ENCODE results near the gene SMIM38.

SMIM38 gene

DNA sequence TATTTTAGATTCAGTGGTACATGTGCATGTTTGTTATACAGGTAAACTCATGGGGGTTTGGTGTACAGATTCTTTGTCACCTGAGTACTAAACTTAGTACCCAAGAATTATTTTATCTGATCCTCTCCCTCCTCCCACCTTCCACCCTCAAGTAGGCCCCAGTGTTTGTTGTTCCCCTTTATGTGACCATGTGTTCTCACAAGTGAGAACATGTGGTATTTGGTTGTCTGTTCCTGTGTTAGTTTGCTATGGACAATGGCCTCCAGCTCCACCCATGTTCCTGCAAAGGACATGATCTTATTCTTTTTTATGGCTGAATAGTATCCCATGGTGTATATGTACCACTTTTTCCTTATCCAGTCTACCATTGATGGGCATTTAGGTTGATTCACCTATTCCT, 6.8 kb downstream of the SMIM38 start:
- no peak for DNase-seq

DNA sequence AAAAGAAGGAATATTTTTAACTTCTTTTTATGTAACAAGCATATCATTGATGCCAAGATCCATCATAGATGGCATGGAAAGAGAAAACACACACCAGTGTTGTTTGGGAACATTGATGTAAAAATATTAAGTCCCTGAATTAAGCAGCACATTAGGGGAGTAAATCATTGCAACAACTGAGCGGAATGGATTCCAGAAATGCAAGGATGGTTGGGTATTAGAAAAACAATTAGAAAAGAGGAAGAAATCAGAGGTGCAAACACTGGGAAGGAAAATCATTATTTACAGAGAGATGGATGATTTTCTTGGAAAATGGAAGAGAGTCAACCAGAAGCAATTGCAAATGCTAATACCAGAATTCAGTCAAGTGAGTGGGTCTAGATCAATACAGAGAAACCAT, 8.1 kb downstream of the SMIM38 start:
- no peak for DNase-seq

DNA sequence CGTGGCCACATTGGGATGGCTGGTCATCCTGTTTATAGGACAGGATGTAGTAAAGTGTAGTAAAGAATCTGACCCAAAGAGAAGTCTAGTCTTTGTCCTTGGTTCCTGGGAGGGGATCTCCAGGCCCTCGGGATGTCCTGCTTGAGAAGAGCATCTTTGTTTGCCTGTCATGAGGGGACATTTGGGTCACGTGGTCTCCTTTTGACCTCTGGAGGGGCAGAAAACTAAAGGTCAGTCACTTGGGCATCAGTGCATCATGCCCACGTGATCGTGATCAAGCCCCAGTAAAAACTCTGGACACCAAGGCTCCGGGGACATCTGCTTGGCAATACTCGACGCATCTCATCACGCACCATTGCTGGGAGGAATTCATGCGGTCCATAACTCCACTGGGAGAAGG, 9.1 kb downstream of the SMIM38 start:
- DNase-seq = no peak

DNA sequence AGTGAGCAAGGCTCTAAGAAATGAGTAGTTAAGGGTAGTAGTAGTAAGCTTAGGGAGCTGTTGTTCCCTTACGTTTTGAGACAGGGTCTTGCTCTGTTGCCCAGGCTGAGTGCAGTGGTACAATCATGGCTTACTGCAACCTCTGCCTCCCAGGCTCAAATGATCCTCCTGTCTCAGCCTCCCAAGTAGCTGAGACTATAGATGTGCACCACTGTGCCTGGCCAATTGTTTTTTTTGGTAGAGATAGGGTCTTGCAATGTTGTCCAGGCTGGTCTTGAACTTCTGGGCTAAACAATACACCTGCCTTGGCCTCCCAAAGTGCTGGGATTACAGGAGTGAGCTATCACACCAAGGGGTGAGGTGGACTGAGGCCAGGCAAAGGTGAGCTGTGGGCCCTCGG, 10.0 kb downstream of the SMIM38 start:
- DNase-seq = no peak

DNA sequence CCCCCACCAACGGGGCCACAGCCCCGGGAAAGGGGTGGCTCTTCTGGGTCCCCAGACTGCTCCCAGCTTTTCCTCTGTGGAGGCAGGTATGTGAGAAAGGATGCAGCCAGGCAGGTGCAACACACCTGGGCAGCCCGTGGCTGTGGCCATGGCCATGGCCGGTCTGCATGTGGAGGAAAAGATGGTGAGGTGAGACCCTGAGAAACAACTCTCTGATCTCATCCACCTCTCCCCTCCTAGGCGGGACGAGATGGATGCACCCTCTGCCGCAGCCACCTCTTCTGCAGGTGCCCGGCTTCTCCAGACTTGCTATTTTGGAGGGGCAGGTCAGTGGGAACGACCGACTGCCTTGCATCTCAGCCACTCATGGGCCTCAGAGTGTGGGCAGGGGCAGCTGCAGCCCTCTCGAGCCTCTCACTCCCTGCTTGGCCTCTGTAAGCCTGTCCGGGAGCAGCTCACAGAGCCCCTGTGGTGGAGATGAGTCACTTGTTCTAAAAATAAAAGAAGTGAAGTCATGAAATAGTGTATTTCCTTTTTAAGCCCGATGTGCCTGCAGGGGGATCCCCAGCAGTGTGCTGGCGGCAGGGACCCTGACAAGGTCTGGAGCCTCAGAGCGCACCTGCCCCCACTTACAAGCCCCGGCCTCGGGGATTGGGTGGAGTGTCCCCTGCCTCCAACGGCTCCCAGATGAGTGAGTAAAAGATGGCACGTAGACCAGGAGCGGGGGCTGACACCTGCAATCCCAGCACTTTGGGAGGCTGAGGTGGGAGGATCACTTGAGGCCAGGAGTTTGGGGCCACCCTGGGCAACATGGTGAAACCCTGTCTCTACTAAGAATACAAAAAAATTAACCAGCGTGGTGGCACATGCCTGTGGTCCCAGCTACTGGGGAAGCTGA, 10.7 kb downstream of the SMIM38 start:
- DNase-seq = peak; percentile 18

DNA sequence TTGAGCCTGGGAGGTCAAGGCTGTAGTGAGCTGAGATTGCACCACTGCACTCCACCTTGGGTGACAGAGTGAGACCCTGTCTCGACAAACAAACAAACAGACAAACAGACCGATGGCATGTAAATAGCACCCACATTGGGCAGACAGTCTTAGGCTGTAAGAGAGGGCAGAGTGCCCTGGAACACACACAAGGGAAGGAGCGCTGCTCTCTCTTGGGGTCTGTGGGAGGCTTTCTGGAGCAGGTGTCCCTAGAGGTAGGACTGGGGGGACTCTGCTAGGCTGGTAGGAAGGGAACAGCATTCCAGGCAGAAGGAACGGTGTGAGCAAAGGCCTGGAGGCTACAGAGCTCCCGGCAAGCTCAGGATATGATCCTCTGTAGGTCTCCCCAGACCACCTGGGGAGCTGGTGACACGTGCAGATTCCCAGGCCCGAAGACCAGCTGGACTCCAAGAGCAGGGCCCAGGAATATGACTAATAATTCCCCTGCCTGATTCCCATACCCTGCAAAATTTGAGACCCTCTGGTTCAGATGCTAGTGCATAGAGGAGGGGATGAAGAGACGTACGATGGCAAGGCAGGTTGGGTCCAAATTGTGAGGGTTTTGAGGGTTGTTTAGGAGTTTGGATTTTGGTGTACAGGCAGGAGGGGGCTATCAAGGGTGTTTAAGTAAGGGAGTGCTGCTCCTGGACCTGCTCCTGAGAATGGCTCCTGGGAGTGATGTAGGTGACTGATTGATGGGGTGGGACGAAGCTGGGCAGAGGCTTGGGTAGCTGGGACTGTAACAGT, 11.6 kb downstream of the SMIM38 start:
- DNase-seq = no peak

DNA sequence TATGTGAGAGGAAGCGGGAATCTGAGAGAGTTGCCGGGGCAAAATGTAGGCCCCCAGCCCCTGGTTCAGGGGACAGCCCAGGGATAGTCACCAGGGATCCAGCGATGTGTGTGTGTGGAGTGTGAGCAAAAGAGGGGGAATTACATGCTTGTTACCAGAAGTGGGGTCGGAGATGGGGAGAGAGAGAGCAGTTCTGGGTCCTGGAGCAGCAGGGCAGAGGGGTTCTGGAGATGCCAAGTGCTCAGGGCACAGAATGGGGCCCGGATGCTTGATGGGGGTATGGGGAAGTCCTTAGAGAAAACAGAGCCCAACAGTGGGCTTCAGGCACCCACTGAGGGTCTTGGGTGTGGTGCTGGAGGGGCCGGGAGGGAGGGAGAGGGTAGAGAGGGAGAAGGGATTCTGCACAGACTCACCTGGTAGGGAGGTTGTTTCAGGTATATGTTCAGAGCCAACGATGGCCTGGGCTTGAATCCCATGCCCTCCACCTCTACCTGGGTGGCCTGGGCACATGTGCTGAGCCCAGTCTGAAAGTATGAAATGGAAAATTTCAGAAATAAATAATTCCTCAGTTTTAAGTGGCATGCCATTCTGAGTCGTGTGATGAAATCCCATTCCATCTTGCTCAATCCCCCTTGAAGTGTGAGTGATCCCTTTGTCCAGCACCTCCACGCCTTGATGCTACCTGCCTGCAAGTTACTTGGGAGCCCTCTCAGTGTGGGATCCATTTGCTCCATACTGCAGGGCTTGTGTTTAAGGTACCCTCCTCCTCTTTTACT, 12.4 kb downstream of the SMIM38 start:
- DNase-seq = no peak

DNA sequence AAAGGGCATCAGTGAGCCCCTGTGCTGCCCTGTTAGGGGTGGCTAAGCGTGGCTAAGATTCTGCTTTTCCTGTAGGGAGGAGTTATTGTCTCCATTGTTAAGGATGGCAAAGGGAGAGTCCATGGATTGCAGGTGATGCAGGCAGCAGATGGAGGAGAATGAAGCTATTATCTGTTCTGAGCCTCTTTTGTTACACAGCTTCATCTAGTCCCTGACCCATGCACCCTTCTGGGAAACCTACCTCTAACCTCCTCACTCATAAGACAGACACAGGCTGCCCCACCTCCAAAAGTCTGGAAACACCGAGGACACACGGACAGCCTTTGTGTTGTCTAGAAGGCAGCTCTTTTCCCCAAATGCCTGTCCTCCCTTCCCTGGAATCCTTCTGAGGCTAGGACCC, 13.7 kb downstream of the SMIM38 start:
- no peak for DNase-seq

DNA sequence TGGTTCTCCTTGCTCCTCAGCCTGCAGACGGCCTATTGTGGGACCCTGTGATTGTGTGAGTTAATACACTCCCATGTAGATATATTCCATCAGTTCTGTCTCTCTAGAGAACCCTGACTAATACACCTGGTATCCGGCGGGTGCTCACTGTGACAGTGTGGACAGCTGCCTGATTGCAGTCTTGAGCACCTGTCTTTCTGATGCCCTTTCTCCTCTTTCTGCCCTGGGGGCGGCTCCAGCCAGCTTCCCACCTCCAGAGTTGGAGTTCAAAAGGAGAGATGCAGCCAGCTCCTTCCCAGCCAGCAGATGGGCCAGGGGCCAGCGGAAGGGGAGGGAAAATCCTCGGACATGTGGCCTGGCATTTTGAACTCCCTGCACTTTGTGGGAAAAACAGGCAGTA, 15.0 kb downstream of the SMIM38 start:
- no peak for DNase-seq

DNA sequence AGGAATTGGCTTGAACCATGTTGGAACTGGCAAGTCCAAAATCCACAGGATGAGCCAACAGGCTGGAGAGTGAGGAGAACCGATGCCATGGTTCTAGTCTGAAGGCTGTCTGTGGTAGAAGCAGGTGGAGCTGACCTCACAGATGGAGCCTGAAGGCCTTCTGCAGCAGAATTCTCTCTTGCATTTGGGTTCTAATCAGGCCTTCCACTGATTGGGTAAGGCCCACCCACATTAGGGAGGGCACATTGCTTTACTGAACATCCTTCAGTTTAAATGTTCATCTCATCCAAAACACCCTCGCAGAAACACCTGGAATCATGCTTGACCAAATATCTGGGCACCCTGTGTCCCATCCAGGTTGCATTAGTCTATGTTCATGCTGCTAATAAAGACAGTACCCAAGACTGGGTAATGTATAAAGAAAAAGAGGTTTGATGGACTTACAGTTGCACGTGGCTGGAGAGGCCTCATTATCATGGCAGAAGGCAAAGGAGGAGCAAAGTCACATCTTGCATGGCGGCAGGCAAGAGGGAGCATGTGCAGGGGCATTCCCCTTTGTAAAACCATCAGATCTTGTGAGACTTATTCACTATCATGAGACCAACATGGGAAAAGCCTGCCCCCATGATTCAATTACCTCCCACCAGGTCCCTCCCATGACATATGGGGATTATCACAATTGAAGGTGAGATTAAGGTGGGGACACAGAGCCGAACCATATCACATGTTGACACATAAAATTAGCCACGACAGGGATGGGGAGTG, 15.9 kb downstream of the SMIM38 start:
- DNase-seq = no peak

DNA sequence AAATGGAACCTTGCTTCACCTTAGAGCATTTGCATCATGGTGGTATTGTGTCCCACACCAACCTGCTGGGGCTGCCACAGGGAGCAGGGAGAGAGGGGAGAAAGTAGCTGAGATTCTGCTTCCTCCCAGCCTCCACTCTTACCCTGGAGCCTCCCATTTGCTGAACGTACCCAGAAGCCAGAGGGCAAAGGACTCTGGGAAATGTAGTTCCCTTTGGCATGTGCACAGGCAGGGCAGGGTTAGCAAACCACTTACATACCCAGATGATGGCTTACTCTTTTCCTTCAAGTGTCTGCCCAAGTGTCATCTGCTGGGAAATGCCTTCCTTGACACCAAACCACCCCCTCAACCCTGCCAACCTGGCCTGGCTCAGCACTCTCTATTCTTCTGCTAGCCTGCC, 16.9 kb downstream of the SMIM38 start:
- DNase-seq = no peak

DNA sequence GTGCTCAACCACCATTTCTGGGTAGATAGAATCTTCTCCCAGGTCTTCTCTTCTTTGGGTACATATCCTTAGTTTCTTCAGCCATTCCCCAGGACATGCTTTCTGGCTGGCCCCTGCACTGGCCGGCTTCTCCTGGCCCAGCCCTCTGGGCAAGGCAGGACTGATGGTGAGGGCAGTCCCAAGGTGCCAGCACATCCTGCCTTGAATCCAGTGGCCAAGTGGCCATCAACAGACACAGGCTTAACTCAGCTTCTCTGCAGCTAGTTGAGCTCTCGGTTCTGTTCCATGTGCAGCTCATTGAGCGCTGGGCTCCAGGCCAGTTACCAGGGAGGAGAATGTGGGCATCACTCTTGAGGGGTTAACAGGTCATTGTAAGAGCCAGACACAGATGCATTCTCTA, 17.6 kb downstream of the SMIM38 start:
- DNase-seq = no peak

DNA sequence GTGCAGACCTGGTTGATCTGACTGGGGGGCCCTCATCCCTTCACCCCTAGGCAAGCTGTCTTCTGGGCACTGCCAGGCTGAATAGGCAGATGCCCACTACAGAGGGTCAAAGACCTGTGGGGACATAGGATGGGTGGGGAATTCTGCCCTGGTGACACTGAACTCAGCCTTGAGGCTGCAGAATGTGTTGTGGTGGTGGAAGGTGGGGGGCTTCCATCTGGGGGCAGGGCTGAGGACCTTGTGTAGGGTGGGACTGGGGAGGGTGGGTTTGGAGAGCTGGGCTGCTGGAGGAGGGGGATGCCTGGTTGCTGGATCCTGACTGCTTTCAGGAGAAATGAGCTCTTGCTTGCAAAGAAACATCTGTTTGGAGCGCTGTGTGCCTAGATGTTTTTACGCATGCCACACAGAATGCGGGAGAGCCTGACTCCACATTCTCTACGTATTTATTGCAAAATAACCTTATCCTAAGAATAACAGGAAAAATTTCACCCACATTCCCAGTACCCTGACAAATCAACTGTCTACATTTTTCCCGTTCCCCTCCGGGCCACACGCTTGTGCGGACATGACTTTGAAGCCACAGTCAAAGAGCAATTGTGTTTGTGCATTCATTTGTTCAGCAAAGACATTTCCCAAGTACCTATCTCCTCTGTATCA, 18.3 kb downstream of the SMIM38 start:
- DNase-seq = no peak

DNA sequence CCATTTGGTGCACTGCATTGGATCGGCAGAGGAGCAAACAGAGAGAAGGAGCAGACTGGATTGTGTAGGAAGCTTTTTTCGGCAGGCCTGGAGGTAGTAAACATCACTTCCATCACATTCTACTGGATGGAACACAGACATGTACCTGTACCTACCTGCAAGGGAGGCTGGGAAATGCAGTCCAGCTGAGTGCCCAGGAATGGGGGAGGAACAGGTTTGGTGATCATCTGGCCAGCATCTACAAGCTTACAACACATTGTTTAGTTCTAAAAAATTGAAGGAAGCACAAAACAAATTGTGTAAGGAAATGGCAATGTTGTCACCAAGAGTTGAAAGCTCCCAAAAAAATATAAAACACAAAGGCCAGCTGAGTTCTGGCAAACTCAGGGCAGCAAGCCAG, 19.1 kb downstream of the SMIM38 start:
- DNase-seq = no peak

DNA sequence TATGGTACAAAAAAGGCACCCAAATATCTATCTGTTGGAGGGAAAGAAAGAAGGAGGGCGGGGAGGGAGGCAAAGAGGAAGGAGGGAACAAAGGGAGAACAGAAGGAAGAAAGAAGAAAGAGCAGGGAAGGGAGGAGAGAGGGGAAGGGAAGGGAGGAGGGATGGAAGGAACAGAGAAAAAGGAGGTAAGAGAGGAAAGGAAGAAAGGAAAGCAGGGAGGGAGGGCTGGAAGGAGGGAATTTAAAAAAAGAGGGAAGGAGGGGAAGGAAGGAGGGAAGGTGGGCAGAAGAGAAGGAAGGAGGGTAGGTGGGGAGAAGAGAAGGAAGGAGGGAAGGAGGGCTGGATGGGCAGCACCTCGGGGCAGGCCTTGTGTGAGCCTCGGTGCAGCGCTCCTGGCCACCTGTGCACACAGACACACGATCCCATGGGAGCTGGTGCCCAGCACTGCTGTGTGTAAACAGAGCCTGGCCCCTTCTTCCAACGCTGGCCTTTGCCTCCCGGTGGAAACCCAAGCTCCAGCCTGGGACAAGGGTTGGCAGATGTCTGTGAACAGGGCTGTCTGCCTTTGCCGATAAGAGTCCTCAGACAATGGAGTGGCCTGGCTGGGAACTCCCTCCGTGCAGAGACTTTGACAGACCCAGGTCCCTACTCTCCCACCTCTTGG, 23.2 kb downstream of the SMIM38 start:
- no peak for DNase-seq

DNA sequence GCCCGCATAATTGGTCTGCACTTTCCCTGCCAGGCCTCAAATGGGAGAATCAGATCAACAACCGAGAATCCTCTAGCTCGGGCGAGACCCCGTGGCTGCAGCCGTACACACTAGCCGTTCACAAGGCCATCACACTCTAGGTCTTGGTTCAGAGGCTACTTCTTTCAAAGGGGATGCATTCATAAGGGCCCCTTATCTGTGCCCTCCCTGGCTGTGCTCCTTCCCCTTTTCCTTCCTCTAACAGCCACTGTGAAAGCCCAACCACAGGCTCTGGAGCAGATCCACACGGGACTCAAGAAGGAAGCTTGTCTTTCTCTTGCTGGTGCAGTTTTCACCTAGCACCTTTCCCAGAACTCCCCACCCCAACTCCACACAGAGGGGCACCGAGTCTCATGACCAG, 24.5 kb downstream of the SMIM38 start:
- DNase-seq = no peak

DNA sequence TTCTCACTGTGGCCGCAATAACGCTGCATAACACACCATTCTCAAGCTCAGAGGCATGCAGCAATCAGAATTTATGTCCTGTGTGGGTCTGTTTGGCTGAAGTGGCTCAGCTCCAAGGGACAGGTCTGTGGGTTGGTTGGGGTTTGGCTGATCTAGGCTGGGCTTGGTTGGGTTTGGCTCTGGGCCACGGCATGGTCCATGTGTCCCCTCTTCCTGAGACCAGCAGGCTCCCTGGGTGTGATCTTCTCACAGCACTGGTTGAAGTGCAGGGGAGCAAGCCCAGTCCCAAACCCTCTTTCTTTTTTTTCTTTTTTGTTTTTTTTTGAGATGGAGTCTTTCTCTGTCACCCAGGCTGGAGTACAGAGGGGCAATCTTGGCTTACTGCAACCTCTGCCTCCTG, 25.0 kb downstream of the SMIM38 start:
- DNase-seq = no peak

DNA sequence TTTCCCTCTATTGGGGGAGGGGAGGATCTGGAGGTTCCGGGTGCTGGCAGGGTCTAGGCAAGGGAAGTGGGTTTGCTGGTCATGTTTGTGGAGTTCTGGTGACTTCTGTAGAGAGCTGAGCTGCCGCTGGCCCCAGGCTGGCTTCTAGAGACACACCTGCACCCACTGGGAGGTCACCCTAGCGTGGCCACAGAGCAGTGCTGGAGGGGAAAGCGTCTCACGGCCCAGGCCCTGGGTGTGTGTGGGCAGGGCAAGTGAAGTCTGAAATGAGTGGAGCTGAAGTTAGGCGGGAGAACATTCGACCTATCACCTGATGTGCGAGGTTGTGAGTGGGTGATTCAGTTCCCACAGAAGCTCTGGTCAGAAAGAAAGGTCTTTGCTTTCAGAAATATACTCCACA, 27.9 kb downstream of the SMIM38 start:
- no peak for DNase-seq

DNA sequence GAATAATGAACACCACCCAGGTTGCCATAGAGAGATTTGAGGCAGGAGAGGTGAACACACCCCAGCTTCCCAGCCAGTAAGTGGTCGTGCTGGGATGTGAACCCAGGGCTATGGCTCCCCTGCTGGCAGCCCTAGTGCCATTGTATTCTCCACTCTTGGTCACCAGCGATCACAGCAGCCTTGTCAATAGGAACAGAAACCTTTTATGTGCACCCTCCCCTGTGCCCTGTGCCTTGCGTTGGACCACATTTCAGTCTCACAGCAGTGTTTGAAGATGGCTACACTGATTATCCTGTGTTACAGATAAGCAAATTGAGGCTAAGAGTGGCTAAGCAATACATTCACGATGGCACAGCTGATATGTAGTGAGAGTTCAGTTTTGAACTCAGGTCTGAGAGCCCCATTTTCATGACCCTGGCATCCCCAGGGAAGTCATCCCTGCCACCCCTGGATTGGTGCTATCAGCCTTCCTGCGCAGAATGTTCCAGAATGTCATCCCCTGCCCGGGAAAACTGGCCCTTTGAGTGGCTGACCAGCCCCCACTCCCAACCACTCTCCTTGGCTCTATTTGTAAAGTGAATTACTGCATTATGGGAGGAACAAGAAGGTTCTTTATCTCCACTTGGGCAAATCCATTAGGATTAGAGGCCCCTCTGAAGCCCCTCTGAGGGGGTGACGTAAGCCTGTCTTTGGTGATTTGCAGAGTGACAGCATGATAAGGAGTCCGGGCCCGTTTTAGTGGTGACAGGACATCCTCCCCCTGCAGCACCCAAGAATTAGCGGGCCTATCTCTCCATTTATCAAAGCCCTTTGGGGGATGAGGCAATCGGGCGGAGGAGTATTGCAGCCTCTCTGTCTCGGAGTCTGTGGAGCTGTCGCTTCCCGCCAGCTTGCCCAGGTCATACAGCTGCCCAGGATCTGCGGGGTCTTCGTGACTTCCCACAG, 30.9 kb downstream of the SMIM38 start:
- DNase-seq = no peak

DNA sequence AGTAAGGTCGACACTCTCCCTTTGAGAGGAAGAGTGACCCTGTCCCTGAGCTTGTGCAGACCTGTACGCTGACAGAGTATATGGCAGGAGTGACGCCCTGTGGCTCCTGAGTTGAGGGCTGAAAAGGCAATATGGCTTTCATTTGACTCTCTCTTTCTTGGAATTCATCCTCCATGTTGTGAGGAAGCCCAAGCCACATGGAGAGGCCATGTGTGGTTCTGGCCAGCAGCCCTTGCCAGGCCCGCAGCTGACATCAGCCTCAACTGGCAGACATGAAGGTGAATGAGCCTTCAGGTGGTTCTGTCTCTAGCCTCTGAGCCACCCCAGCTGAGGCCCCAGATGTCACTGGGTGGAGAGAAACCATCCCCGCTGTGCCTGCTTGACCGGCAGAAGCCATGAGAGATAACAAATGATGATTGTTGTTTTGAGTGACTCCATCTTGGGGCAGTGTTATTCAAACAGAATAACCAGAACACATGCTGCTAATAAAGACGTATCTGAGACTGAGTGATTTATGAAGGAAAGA, 31.9 kb downstream of the SMIM38 start:
- no peak for DNase-seq

All from stimulated activated naive CD4-positive, alpha-beta T cell treated with Interleukin-2 at 50 U/mL for 16 hours (primary cell).